GM10248 (cell line): ENCODE results near the gene CAPN15.

Experiments used
- CTCF ChIA-PET: fragments of 300-600 bp; sonication (Branson Sonifier 250); formaldehyde crosslinking; extraction: SDS; loops from one replicate; lab custom pipeline; 2021; ENCODE audit warnings: antibody characterized with exemption; lab: Yijun Ruan, JAX
- POLR2A ChIA-PET: fragments of 350-650 bp; sonication (Branson Sonifier 250); formaldehyde crosslinking; extraction: SDS; loops from one replicate; lab custom pipeline; 2020; ENCODE audit warnings: antibody characterized with exemption; lab: Yijun Ruan, JAX
- DNase-seq: peaks from one replicate; pipeline ENCODE4 v3.0.0; 2012; ENCODE audit errors: extremely low spot score
- CTCF ChIP-seq: IDR thresholded peaks from 2 replicates; pipeline ENCODE4 v1.5.1; 2012; ENCODE audit warnings: mild to moderate bottlenecking, low read depth; ENCODE audit errors: extremely low read depth, missing control alignments, control extremely low read depth

CAPN15 gene

GRCh38 chr16:531494-532125, 4.1 kb downstream of the CAPN15 start:
- TF ChIP-seq CTCF = no peak
- no peak for DNase-seq
- ChIA-PET POLR2A (no interaction called here), CTCF (no interaction called here)

GRCh38 chr16:533391-534123, 6.0 kb downstream of the CAPN15 start:
- no peak for TF ChIP-seq CTCF
- CTCF ChIA-PET = no interaction called here
- POLR2A ChIA-PET = interaction anchor here (0.8 kb wide), 1 partner anchor 38 kb away, joined by 3 read pairs; no protein-coding TSS in a partner anchor
- DNase-seq = no peak

- no peak for TF ChIP-seq CTCF
- POLR2A ChIA-PET = no interaction called here
- CTCF ChIA-PET = no interaction called here
- DNase-seq = no peak
Observed at GRCh38 chr16:534135-534534, 6.6 kb downstream of the CAPN15 start.

- POLR2A ChIA-PET = no interaction called here
- no peak for TF ChIP-seq CTCF
- CTCF ChIA-PET = no interaction called here
Observed at GRCh38 chr16:534856-535445, 7.4 kb downstream of the CAPN15 start.

GRCh38 chr16:535446-536405, 8.2 kb downstream of the CAPN15 start:
- TF ChIP-seq CTCF = no peak
- no peak for DNase-seq
- ChIA-PET CTCF (no interaction called here), POLR2A (no interaction called here)

More at GRCh38 chr16:534856-535445, 7.4 kb downstream of the CAPN15 start:
- no peak for DNase-seq

- POLR2A ChIA-PET = no interaction called here
- CTCF ChIA-PET = interaction anchor here (0.7 to 1.1 kb wide), 2 partner anchors 13 to 14 kb away, joined by 3 read pairs; no protein-coding TSS in a partner anchor
- TF ChIP-seq CTCF = no peak
- DNase-seq = no peak
Observed at GRCh38 chr16:536746-537145, 9.2 kb downstream of the CAPN15 start.
